ENCODE data around the gene RHOG. TPM values are rescaled to one million over a fixed set of nuclear protein-coding genes. Genes with fewer than 3 reads are reported as not detected.

RHOG gene
- total RNA-seq, 2 donors from 2014 or later, result 196 to 215 TPM

DNA sequence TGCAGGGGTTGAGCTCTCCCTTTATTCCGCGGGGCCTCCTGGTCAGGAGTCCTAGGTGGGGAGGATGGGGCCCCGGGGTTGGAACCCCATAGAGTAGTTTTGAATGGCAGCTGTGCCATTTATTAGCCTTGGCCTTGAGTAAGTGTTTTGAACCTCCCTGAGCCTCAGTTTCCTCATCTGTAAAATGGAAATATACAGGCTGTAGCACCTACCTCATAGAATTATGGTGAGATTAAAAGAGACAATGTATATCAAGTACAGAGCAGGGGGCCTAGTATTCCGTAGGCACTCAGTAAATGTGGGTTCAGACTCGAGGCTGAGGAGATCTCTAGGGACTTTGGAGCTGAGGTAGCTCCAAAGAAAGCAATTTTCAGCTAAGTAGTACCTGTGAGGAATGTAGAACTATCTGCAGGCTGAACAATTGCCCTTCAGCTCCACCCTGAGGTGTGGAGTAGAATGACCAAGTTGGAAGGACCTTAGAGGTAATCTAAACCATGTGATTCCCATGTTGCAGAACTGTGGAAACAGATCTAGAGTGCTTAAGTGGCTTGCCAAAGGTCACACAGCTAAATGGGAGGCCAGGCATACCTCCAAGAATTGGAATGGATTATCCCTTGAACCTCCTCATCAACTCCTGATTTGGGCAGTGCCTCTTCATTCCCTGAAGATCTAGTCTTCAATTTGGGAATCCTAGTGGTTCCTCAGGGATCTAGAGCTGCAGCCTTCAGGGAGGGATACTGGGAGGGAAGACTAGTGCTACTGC is 31.7 kb downstream of the RHOG start:
- Mint-ChIP-seq H3K36me3 (ENCODE audit: insufficient read depth in 2 of 2) (no peaks in the 10 kb centered on the region), H3K27me3 (ENCODE audit: low read depth) (no peaks in the 10 kb centered on the region), H3K4me1 (ENCODE audit: low read depth) (peaks cover 29% of the 10 kb centered on the region), H3K4me3 (peak overlapping the region; percentile 96 to 99), H3K27ac (no peak overlapping the region), H3K9me3 (no peaks in the 10 kb centered on the region)
- DNase-seq (peak; percentile 39 to 42), ATAC-seq (replicated peaks in 1 of 2) (peak; percentile 63 to 69)

DNA sequence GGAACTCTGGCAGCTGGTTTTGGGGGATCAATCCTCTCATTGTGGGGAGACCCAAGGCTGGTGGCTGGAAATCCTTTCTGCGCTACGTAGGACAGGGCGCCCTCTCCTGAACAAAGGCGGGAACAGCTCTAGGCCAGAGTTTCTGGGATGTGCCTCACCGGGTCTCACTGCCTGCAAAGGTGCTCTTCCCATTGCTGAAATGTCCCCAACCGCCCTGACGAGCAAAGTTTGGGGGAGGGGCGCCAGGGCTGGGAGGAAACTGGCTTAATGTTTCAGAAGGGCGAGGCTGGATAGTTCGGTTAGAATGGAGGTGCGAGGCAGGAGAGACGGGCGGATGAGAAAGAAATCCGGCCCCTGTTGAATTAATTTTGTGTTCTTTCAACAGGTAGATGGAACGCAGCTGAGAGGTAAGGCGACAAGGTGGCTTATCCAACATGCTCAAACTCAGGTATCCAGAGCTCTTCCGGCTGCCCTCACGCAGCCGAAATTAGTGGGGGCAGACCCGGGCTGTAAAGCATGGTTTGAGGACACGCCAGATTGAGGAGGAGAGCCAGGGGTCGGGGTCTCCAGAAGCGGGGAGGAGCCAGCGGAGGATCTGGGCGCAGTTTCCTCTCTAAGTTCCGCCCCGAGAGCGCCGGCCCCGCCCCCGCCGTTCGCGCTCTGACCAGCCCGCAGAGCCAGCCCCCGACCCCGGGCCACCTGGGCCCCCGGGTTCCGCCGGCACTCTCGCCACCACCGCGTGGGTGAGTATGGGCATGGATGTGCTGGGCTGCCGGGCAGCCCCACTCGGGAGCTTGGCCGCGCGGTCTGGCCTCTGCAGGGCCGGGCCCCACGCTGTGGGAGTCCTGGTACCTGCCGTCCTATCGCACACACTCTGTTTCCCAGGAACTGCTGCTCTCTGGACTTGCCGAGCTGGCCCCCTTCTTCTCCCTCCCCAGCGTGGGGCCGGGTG is 32.6 kb downstream of the RHOG start, which contains the start of gene PGAP2:
TSS of gene PGAP2 (plus strand) at position 652 of the 952 bp plus-strand sequence. CDS start 2,700 bp downstream, outside the sequence.
- Mint-ChIP-seq H3K4me1 (ENCODE audit: low read depth) (peaks cover 33% of the 10 kb centered on the region), H3K27ac (peak within 1 kb of the TSS; percentile 92), H3K27me3 (ENCODE audit: low read depth) (no peaks in the 10 kb centered on the region), H3K9me3 (no peaks in the 10 kb centered on the region), H3K36me3 (ENCODE audit: insufficient read depth in 2 of 2) (no peaks in the 10 kb centered on the region), H3K4me3 (peak within 1 kb of the TSS; percentile 96 to 99)
- peak; percentile 80 to 85 for ATAC-seq (replicated peaks in 1 of 2)
- DNase-seq, result peak; percentile 72 to 73

DNA sequence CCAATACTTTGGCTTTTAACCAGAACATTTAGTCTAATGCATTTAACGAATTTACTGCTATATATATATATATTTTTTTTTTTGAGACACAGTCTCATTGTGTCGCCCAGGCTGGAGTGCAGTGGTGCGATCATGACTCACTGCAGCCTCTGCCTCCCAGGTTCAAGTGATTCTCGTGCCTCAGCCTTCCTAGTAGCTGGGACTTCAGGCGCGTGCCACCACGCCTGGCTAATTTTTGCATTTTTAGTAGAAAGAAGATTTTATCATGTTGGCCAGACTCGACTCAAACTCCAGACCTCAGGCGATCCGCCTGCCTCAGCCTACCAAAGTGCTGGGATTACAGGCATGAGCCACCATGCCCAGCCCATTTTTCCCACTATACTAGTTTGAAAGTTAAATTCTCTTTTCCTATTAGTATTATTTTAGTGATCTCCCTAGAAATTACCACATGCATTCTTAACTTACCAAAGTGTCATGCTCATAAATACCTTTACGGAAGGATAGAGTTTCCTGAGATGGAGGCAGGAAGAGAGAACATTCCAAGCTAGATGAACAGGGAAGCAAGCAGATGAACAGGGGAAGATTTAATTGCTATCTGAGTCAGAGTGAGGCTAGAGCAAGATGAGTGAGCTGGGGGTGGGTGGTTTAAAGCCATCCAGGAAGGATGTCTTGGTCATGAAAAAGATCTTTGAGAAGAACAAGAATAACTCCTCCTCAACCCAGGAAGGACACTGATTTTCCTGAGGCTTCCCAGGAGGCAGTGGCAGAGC is 36.8 kb downstream of the RHOG start:
- Mint-ChIP-seq H3K9me3 (no peaks in the 10 kb centered on the region), H3K27ac (no peak overlapping the region), H3K36me3 (ENCODE audit: insufficient read depth in 2 of 2) (no peaks in the 10 kb centered on the region), H3K4me3 (no peak overlapping the region), H3K27me3 (ENCODE audit: low read depth) (no peaks in the 10 kb centered on the region), H3K4me1 (ENCODE audit: low read depth) (peaks cover 28% of the 10 kb centered on the region)
- DNase-seq, result no peak
- ATAC-seq (replicated peaks in 1 of 2), result peak in 1 of 2 donors; percentile 26

DNA sequence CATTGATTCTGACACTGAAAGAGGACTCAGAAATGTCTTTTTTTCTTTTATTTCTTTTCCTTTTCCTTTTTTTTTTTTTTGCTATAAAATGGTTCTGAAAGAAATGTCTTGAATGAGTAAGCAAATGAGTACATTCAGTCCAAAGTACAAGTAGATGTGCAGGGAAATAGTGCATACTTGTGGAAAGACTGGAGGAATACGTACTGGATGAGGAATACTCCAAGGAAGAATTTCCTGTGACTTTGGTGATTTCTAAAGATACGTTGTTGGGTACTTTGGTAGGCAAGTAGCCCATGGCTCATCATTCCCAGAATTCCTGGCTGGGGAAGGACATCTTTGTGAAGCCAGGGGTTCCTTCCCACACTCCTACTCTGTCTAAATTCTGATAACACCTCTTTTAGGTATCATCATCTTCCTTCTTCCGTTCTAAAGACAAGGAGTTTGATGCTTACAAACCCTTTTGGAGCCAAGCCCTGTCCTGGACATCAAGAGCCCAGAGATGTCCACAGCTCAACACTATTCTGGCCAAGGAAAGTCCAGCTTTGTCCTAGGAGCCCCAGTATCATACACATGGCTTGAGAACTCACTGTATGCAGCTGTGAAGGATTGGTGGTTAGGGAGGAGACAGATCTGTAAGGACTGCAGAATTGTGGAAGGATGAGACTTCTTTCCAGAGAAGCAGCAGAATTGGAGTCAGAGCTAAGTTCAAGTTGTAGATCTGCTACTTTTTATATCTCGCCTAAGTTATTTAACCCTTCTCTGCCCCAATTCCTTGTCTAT is 38.6 kb downstream of the RHOG start:
- Mint-ChIP-seq H3K4me3 (no peak overlapping the region), H3K4me1 (ENCODE audit: low read depth) (peaks cover 27% of the 10 kb centered on the region), H3K27me3 (ENCODE audit: low read depth) (no peaks in the 10 kb centered on the region), H3K27ac (no peak overlapping the region), H3K9me3 (no peaks in the 10 kb centered on the region), H3K36me3 (ENCODE audit: insufficient read depth in 2 of 2) (peaks cover 0 to 4% of the 10 kb centered on the region in 2 donors)
- no peak for ATAC-seq (replicated peaks in 1 of 2)
- no peak for DNase-seq

DNA sequence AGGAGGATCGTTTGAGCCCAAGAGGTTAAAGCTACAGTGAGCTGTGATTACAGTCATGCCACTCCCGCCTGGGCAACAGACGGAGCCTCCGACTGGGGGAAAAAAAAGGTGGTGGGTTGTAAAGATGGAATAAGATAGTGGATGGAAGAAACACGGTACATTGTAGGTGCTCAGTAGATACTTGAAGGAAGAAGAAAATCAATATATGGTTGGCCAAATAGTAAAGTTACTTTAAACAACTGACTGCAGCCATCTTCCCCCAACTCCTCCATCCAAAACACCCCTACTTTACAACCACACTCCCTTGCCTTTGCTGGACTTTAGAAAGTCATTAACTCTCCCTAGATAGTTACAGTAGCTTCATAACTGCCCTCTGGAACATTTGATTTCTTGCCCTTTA is 40.9 kb downstream of the RHOG start:
- H3K27ac Mint-ChIP-seq, result no peak overlapping the region
- peak overlapping the region in 1 of 2 donors; percentile 13 for H3K4me3 Mint-ChIP-seq
- H3K9me3 Mint-ChIP-seq, result no peaks in the 10 kb centered on the region
- H3K36me3 Mint-ChIP-seq (ENCODE audit: insufficient read depth in 2 of 2), result peaks cover 7 to 15% of the 10 kb centered on the region in 2 donors
- peaks cover 44% of the 10 kb centered on the region for H3K4me1 Mint-ChIP-seq (ENCODE audit: low read depth)
- ATAC-seq (replicated peaks in 1 of 2), result no peak
- no peak for DNase-seq
- no peaks in the 10 kb centered on the region for H3K27me3 Mint-ChIP-seq (ENCODE audit: low read depth)

DNA sequence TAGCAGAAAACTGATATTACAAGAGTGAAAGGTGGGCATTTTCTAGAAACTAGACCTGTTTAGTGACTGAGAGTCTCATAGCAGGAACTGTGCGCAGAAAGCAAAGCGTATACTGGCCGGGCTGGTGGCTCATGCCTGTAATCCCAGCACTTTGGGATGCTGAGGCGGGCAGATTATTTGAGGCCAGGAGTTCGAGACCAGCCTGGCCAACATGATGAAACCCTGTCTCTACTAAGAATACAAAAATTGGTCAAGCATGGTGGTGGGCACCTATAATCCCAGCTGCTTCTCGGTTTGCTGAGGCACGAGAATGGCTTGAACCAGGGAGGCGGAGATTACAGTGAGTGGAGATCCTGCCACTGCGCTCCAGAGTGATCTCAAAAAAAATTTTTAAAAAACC is 41.6 kb downstream of the RHOG start:
- Mint-ChIP-seq H3K36me3 (ENCODE audit: insufficient read depth in 2 of 2) (peaks cover 9 to 18% of the 10 kb centered on the region in 2 donors), H3K9me3 (no peaks in the 10 kb centered on the region), H3K4me3 (peak overlapping the region; percentile 92 to 98), H3K4me1 (ENCODE audit: low read depth) (peaks cover 48% of the 10 kb centered on the region), H3K27me3 (ENCODE audit: low read depth) (no peaks in the 10 kb centered on the region), H3K27ac (peak overlapping the region; percentile 99)
- DNase-seq, result no peak
- no peak for ATAC-seq (replicated peaks in 1 of 2)

DNA sequence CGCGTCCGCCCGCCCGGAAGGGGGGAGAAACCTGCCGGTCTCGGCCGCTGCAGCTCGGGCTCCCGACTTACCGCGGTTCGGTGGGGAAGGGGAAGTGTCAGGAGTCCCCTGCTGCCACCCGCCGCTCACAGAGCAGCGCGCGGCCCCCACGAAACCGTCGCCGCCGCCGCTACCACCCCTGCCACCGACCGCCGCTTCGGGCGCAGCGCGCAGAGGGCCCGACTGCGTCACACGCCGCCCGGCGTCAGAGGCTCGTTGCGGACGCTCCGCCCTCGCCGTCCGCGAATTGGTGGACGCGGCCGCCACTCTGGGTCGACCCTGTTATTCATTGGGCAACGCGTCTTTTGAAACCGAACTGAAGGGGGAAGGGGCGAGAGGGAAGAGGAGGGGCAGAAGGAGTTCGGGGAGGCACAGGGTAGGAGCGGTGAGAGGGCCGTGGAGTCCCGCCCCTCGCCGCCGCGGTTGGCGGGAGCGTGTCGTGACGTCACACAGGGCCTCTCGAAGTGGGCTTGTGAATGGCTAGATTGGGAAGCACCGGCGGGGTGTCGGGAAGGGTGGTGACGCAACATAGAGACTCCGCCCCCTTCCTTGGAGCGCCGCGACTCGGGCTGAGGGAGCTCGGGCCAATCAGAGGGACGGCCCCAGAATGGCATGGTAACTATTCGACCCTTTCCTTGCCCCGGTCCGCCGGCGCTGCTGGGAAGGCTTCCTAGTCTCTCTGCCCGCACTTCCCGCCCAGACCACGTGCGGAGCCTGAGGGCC is 43.2 kb downstream of the RHOG start, which contains the start of gene NUP98:
TSS of gene NUP98 (minus strand) at position 226 of the 762 bp plus-strand sequence. CDS start 15,437 bp downstream, outside the sequence.
- ATAC-seq (replicated peaks in 1 of 2) (peak; percentile 93 to 94), DNase-seq (peak; percentile 100)
- H3K4me1 Mint-ChIP-seq (ENCODE audit: low read depth), result peaks cover 60% of the 10 kb centered on the region
- H3K4me3 Mint-ChIP-seq, result peak within 1 kb of the TSS; percentile 92 to 98
- H3K27ac Mint-ChIP-seq, result peak within 1 kb of the TSS; percentile 99
- H3K27me3 Mint-ChIP-seq (ENCODE audit: low read depth), result no peaks in the 10 kb centered on the region
- no peaks in the 10 kb centered on the region for H3K9me3 Mint-ChIP-seq
- H3K36me3 Mint-ChIP-seq (ENCODE audit: insufficient read depth in 2 of 2), result peaks cover 10 to 22% of the 10 kb centered on the region in 2 donors

DNA sequence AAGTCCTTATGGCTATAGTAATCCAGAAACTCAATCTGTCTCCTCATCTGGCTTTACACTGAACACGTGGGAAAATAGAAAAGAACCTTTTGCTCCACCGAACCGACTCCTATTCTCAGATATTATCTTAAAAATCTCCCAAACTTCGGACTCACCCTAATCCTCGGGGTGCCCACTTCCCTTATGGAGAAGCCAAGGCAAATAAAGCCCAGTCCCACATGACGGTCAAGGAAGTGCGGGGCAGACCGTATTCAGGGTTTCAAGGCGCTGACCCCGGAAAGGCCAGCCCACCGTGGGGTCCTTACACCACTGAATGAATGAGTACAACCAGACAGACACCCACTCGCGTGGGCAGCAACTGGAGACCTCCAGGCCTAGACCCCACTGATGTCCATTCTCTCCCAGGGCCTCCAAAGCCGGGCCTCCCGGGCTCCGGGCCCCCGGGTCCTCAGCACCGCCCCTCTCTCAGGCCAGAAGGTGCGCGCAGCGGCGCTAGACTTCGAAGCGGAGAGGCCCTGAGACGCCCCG is 43.9 kb downstream of the RHOG start:
- H3K4me3 Mint-ChIP-seq, result peak overlapping the region; percentile 92 to 98
- peaks cover 63% of the 10 kb centered on the region for H3K4me1 Mint-ChIP-seq (ENCODE audit: low read depth)
- H3K9me3 Mint-ChIP-seq, result no peaks in the 10 kb centered on the region
- no peaks in the 10 kb centered on the region for H3K27me3 Mint-ChIP-seq (ENCODE audit: low read depth)
- DNase-seq, result no peak
- peak; percentile 39 to 42 for ATAC-seq (replicated peaks in 1 of 2)
- peak overlapping the region; percentile 99 for H3K27ac Mint-ChIP-seq
- peaks cover 12 to 27% of the 10 kb centered on the region in 2 donors for H3K36me3 Mint-ChIP-seq (ENCODE audit: insufficient read depth in 2 of 2)

DNA sequence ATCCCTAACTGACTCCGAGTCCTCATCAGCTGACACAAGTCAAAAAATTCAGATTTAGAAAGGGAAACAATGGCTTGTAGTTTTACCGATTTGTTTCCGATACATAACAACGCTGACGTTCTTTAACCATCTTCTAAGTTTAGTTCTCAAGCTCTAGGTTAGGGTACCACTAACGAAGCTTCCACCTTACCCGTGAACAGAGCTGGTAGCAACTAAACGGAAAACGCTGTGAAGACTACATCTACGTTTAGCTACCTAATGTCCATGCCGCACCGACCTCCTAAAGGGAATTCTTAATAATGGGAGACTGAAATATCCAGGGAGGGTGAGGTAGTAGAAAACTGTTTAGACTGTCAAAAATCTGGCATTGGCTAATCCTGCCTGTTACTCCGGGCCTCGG is 44.4 kb downstream of the RHOG start:
- Mint-ChIP-seq H3K4me3 (peak overlapping the region; percentile 92 to 98), H3K27ac (peak overlapping the region; percentile 99), H3K4me1 (ENCODE audit: low read depth) (peaks cover 63% of the 10 kb centered on the region), H3K9me3 (no peaks in the 10 kb centered on the region), H3K36me3 (ENCODE audit: insufficient read depth in 2 of 2) (peaks cover 12 to 27% of the 10 kb centered on the region in 2 donors), H3K27me3 (ENCODE audit: low read depth) (no peaks in the 10 kb centered on the region)
- DNase-seq (no peak), ATAC-seq (replicated peaks in 1 of 2) (no peak)

DNA sequence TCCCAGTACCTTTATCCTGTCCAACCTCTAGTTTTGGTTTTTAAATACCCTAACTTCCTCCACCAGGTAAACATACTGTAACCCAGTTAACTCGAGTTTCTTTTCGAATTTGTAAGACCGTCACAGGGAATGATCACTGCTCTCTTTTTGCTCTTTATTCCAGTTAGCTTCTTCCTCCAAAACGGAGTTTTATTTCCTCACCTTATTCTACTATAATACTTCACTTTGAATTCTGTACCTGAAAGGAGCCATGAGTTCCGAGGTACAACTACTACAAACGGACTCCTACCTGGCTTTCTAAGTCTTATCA is 44.8 kb downstream of the RHOG start:
- peaks cover 65% of the 10 kb centered on the region for H3K4me1 Mint-ChIP-seq (ENCODE audit: low read depth)
- peak overlapping the region; percentile 92 to 98 for H3K4me3 Mint-ChIP-seq
- no peaks in the 10 kb centered on the region for H3K27me3 Mint-ChIP-seq (ENCODE audit: low read depth)
- H3K9me3 Mint-ChIP-seq, result no peaks in the 10 kb centered on the region
- H3K27ac Mint-ChIP-seq, result peak overlapping the region; percentile 99
- ATAC-seq (replicated peaks in 1 of 2) (no peak), DNase-seq (no peak)
- peaks cover 12 to 27% of the 10 kb centered on the region in 2 donors for H3K36me3 Mint-ChIP-seq (ENCODE audit: insufficient read depth in 2 of 2)

Data from activated T-cell treated with anti-CD3 and anti-CD28 coated beads, Interleukin-2, amount 50 U/mL, for 72 hours (primary cell).